Astrocyte (in vitro differentiated cells and primary cell): ENCODE measurements around the gene SHISA8.

Experiments used
- EZH2 ChIP-seq: IDR thresholded peaks from 2 replicates; pipeline ENCODE4 v1.6.1; 2012; ENCODE audit warnings: mild to moderate bottlenecking, low read length, inconsistent platforms; ENCODE audit not compliant: insufficient read depth
- TF ChIP-seq, protein P1 (sequence below): IDR thresholded peaks from 2 replicates; pipeline ENCODE4 v1.5.1; 2011; ENCODE audit warnings: low read depth, mild to moderate bottlenecking, inconsistent platforms, low read length, moderate library complexity; ENCODE audit not compliant: insufficient read depth

DNA sequence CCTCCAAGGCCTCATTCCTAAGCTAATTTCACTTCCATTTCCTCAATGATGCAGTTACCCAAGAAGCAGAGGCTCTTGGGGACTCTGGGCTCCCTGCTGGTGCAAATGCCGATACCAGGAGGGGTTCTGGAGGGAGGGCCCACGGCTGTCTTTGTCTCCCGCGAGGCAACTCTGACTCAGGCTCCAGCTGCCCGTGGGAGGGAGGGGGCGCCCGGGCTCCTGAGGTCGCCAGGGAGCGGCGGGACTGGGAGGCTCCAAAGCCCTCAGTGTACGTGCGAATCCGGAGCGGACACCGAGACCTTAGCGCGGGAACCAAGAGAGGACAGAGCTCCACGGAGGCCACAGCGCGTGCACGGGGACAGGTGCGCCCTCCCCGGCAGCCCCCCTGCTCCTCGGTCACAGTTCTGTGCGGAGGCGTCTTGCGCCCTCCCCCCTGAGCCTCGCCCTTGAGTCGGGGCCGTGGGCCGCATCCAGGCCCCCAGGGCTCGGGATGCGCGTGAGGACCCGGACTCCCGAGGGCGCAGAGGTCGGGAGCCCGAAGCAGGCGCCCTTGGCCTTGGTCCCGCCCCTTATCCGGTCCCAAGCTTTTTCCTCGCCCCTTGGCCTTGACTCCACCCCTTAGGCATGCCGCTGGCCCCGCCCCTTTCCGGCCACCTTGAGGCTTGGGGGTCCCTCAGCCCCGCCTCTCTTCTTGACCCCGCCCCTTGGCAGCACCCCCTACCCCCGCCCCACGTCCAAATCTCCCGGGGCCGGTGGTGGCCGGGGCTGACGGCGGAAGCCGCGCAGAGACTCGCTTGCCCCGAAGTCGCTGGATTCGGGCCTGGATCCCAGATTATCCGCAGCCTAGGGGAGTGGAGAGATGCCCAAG is 4.7 kb upstream of the SHISA8 start:
- TF ChIP-seq, protein P1, sequence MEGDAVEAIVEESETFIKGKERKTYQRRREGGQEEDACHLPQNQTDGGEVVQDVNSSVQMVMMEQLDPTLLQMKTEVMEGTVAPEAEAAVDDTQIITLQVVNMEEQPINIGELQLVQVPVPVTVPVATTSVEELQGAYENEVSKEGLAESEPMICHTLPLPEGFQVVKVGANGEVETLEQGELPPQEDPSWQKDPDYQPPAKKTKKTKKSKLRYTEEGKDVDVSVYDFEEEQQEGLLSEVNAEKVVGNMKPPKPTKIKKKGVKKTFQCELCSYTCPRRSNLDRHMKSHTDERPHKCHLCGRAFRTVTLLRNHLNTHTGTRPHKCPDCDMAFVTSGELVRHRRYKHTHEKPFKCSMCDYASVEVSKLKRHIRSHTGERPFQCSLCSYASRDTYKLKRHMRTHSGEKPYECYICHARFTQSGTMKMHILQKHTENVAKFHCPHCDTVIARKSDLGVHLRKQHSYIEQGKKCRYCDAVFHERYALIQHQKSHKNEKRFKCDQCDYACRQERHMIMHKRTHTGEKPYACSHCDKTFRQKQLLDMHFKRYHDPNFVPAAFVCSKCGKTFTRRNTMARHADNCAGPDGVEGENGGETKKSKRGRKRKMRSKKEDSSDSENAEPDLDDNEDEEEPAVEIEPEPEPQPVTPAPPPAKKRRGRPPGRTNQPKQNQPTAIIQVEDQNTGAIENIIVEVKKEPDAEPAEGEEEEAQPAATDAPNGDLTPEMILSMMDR: no peak
- TF ChIP-seq EZH2: no peak
